B cell (primary cell): Measurements from ENCODE around the gene MBOAT7. TPM values are rescaled to one million over a fixed set of nuclear protein-coding genes. Genes with fewer than 3 reads are reported as not detected.
"Not testable (repeated sequence)": the region's sequence is repeated elsewhere in the genome, so short reads cannot be mapped to it uniquely, and the experiment has no call there.

Source experiments
- ATAC-seq: fragments of 200-7000 bp; cut with Tn5 transposase; one replicate; pipeline ENCODE4 v1.10.0; 2021; ENCODE audit warnings: low read depth, mild to moderate bottlenecking, moderate number of reproducible peaks, moderate library complexity
- CTCF ChIA-PET: fragments of 350-600 bp; sonication (Branson Sonifier 250); formaldehyde crosslinking; loops from one replicate; lab custom pipeline; 2021; ENCODE audit warnings: antibody characterized with exemption, inconsistent platforms; lab: Charles Lee
- POLR2A ChIA-PET: fragments of 350-600 bp; sonication (Branson Sonifier 250); formaldehyde crosslinking; loops from one replicate; lab custom pipeline; 2021; ENCODE audit warnings: antibody characterized with exemption; lab: Charles Lee
- DNase-seq: peaks from one replicate; pipeline ENCODE4 v3.0.0; 2013
- H2AFZ ChIP-seq: 2 replicates; pipeline ENCODE4 v1.6.1; 2012; ENCODE audit warnings: mild to moderate bottlenecking, low read depth, low read length; ENCODE audit not compliant: insufficient read depth, poor library complexity, severe bottlenecking
- H3K27ac ChIP-seq, 2 donors: 1 replicate in 1 of 2; 2 replicates in 1 of 2; pipeline ENCODE4 v1.5.1; 2012 to 2013; ENCODE audit warnings: low read length in 2 of 2, mild to moderate bottlenecking in 2 of 2, moderate library complexity in 1 of 2
- H3K27me3 ChIP-seq, 4 experiments: fragments of 200-600 bp in 1 of 4; sonication (generic) in 1 of 4; replicated peaks in 1 of 4; 1 replicate in 2 of 4; 2 replicates in 2 of 4; pipeline versions ENCODE4 v1.6.1 to v1.7.0; 2013 to 2016; ENCODE audit warnings: low read length in 3 of 4, mild to moderate bottlenecking in 2 of 4, mixed read lengths in 1 of 4, moderate library complexity in 1 of 4; ENCODE audit not compliant: insufficient read depth in 4 of 4, control insufficient read depth in 3 of 4; ENCODE audit errors: control extremely low read depth in 1 of 4
- H3K36me3 ChIP-seq, 2 experiments: replicated peaks in 1 of 2; 1 replicate in 1 of 2; 2 replicates in 1 of 2; pipeline versions ENCODE4 v1.6.1 to v1.7.1; 2013; ENCODE audit warnings: low read length in 1 of 2; ENCODE audit not compliant: insufficient read depth in 2 of 2, control insufficient read depth in 1 of 2; ENCODE audit errors: control extremely low read depth in 1 of 2, extremely low read depth in 1 of 2
- H3K4me1 ChIP-seq, 2 donors: fragments of 200-600 bp in 1 of 2; sonication (generic) in 1 of 2; 1 replicate in 1 of 2; 2 replicates in 1 of 2; pipeline versions ENCODE4 v1.5.1 to v1.6.1; 2013 to 2017; ENCODE audit warnings: low read length in 2 of 2; ENCODE audit not compliant: control insufficient read depth in 2 of 2, insufficient read depth in 2 of 2
- H3K4me2 ChIP-seq: replicated peaks from 2 replicates; pipeline ENCODE3; 2012; ENCODE audit warnings: mild to moderate bottlenecking, low read depth, low read length; ENCODE audit not compliant: poor library complexity, severe bottlenecking
- H3K4me3 ChIP-seq, 5 experiments: fragments of 200-600 bp in 1 of 5; sonication (generic) in 1 of 5; 1 replicate in 3 of 5; 2 replicates in 2 of 5; pipeline versions ENCODE4 v1.5.1 to v1.7.0; 2011 to 2016; ENCODE audit warnings: low read length in 4 of 5, mild to moderate bottlenecking in 4 of 5, low read depth in 2 of 5, control low read depth in 1 of 5, moderate library complexity in 1 of 5; ENCODE audit not compliant: insufficient read depth in 1 of 5; ENCODE audit errors: control extremely low read depth in 1 of 5, extremely low read depth in 1 of 5
- H3K79me2 ChIP-seq: fragments of 200-600 bp; sonication (generic); one replicate; pipeline ENCODE4 v1.6.0; 2016; ENCODE audit warnings: low read length; ENCODE audit not compliant: control insufficient read depth, insufficient read depth
- H3K9ac ChIP-seq: fragments of 200-600 bp; sonication (generic); 2 replicates; pipeline ENCODE4 v1.6.1; 2017; ENCODE audit warnings: mild to moderate bottlenecking, low read length, moderate library complexity
- H3K9me3 ChIP-seq, 3 donors: one replicate each; pipeline versions ENCODE4 v1.6.1 to v1.7.1; 2013; ENCODE audit warnings: low read length in 2 of 3; ENCODE audit not compliant: control insufficient read depth in 2 of 3, insufficient read depth in 1 of 3; ENCODE audit errors: control extremely low read depth in 1 of 3
- H4K20me1 ChIP-seq: 2 replicates; pipeline ENCODE4 v1.6.0; 2012; ENCODE audit warnings: mild to moderate bottlenecking, low read length; ENCODE audit not compliant: insufficient read depth, control insufficient read depth, poor library complexity, severe bottlenecking
- H3K27ac Mint-ChIP-seq: one replicate; pipeline ENCODE4 v1.8.0; 2021; ENCODE audit warnings: mixed read lengths
- H3K27me3 Mint-ChIP-seq: one replicate; pipeline ENCODE4 v1.8.0; 2021; ENCODE audit warnings: mixed read lengths
- H3K4me1 Mint-ChIP-seq: one replicate; pipeline ENCODE4 v1.8.0; 2021; ENCODE audit warnings: mixed read lengths
- H3K4me3 Mint-ChIP-seq: one replicate; pipeline ENCODE4 v1.8.0; 2021; ENCODE audit warnings: mixed read lengths
- H3K9me3 Mint-ChIP-seq: one replicate; pipeline ENCODE4 v1.8.0; 2022; ENCODE audit warnings: mixed read lengths; ENCODE audit not compliant: insufficient read depth
- CTCF ChIP-seq: fragments of 200-600 bp; IDR thresholded peaks from one replicate; pipeline ENCODE4 v1.8.0; 2022; ENCODE audit warnings: antibody characterized with exemption, mild to moderate bottlenecking
- EZH2 ChIP-seq: IDR thresholded peaks from 2 replicates; pipeline ENCODE4 v1.6.1; 2012; ENCODE audit warnings: borderline replicate concordance, low read depth, mild to moderate bottlenecking, moderate library complexity, low read length; ENCODE audit not compliant: insufficient read depth, poor library complexity, severe bottlenecking
- WGBS: methylation state at CpG from one replicate; pipeline ENCODE4 v1.1.5; 2013; ENCODE audit warnings: missing lambda C conversion rate; ENCODE audit not compliant: insufficient coverage; 5-methylcytosine and 5-hydroxymethylcytosine counted together
- intact Hi-C: fragments of 100-400 bp; cut with micrococcal nuclease; formaldehyde crosslinking; loops from one replicate; pipeline ENCODE4 v1.10.0; 2022
- polyA plus RNA-seq: library from polyadenylated mRNA; depleted of rRNA; stranded (reverse); fragments of >200 nt; gene quantifications from 2 replicates; pipeline ENCODE4 v1.2.3, GENCODE V29; 2012
- total RNA-seq, 2 donors: library from RNA; stranded (reverse); fragments of 120-200 nt in 1 of 2; gene quantifications; 1 replicate in 1 of 2; 2 replicates in 1 of 2; pipeline versions ENCODE4 v1.2.3 to v1.2.4, GENCODE V29; 2013 to 2022

The MBOAT7 gene
- total and polyA plus RNA-seq, 2 donors (not counting 1 experiment from before 2014, with no cell fraction given): 22.3 to 34.8 TPM

- H3K9ac ChIP-seq: no peak overlapping the region
- ChIA-PET POLR2A (interaction anchor here (0.6 kb wide), 1 partner anchor 92 kb away, joined by 4 read pairs; no protein-coding TSS in a partner anchor), CTCF (no interaction called here)
- peaks cover 1 to 22% of the 10 kb centered on the region in 2 experiments for H3K36me3 ChIP-seq
- peaks cover 13% of the 10 kb centered on the region for H4K20me1 ChIP-seq
- peaks cover 9 to 17% of the 10 kb centered on the region in 2 donors for H3K4me1 ChIP-seq
- no peaks in the 10 kb centered on the region for H3K9me3 ChIP-seq
- DNase-seq (no peak), ATAC-seq (no peak)
- peaks cover 32% of the 10 kb centered on the region for H3K79me2 ChIP-seq
- Mint-ChIP-seq H3K27me3 (no peaks in the 10 kb centered on the region), H3K4me3 (no peak overlapping the region), H3K9me3 (no peaks in the 10 kb centered on the region), H3K4me1 (peaks cover 28% of the 10 kb centered on the region), H3K27ac (no peak overlapping the region)
- no peaks in the 10 kb centered on the region for H3K27me3 ChIP-seq
- TF ChIP-seq CTCF (no peak), EZH2 (no peak)
- no peak overlapping the region for H3K27ac ChIP-seq
- WGBS: 100% methylated on average over 4 of the region's 7 CpGs
- intact Hi-C loops: no loop called here
- no peak overlapping the region for H3K4me3 ChIP-seq
- H3K4me2 ChIP-seq: no peak overlapping the region
- H2AFZ ChIP-seq: no peak overlapping the region
Measured at GRCh38 chr19:54196536-54196935, 7.2 kb upstream of the MBOAT7 start.

DNA sequence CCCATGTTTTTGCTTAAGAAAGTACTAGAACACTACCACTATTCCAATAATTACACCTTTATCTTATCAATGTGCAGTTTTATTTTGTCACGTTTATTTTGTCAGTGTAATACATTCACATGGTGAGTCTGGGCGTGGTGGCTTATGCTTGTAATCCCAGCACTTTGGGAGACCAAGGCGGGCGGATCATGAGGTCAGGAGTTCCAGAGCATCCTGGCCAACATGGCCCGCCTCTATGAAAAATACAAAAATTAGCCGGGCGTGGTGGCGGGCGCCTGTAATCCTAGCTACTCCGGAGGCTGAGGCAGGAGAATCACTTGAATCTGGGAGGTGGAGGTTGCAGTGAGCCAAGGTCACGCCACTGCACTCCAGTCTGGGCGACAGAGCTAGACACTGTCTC, 5.1 kb upstream of the MBOAT7 start:
- H3K9ac ChIP-seq, H3K9me3 ChIP-seq, H3K4me3 ChIP-seq, H4K20me1 ChIP-seq, ATAC-seq, H3K27ac Mint-ChIP-seq, intact Hi-C loops, H3K4me2 ChIP-seq, POLR2A ChIA-PET, H3K27ac ChIP-seq, H3K27me3 Mint-ChIP-seq, CTCF ChIA-PET, DNase-seq, H3K9me3 Mint-ChIP-seq, H2AFZ ChIP-seq, H3K4me3 Mint-ChIP-seq, H3K27me3 ChIP-seq: not testable (repeated sequence)
- H3K79me2 ChIP-seq: peaks cover 20% of the 10 kb centered on the region
- peaks cover 7 to 10% of the 10 kb centered on the region in 2 donors for H3K4me1 ChIP-seq
- H3K36me3 ChIP-seq: peaks cover 0 to 19% of the 10 kb centered on the region in 2 experiments
- peaks cover 21% of the 10 kb centered on the region for H3K4me1 Mint-ChIP-seq
- 94% methylated on average over 3 of the region's 12 CpGs for WGBS
